ENCODE data around the gene ZNF597.

Gene ZNF597

DNA sequence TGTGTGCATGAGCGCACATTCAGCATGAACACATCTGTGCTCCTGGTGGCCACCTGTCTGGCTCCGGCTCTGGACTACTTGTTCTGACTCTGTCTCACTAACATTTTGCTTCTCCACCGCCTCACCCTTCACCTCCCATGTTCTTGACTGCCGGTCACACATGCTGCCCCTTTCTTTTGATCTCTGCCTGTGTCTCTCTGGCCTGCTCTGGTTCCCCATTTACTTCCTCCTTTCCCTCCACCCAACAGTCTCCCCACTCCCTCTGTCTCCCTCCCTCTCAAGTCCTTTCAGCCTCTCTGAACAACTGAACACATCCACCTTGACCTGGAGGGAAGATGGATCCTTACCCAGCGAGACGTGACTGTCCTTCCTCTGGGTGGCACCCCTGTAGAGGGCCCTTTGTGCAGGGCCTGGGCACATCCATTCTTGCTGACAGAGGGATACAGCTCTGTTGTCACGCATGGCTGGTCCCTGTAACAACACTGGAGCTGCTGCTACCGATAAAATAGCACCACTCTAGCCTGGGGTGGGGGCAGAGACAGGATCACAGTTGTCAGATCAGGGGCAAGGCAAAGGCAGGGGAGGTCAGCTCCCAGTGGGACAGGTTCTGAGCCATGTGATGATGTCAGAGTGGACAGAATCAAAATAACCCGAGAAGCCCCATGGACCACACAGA, 53.5 kb downstream of the ZNF597 start:
- H3K9ac ChIP-seq (ENCODE audit: low read length) = no peak overlapping the region
- peak overlapping the region; percentile 51 for H3K27ac ChIP-seq (ENCODE audit: low read depth, low read length, poor library complexity, severe bottlenecking)
- peaks cover 6% of the 10 kb centered on the region for H3K9me3 ChIP-seq (ENCODE audit: low read length)
- H3K4me2 ChIP-seq (ENCODE audit: low read length) = no peak overlapping the region
- TF ChIP-seq EZH2 (IDR thresholded peaks at IDR 0.05; ENCODE audit: borderline replicate concordance, low read length) = no peak
- TF ChIP-seq, protein P1, sequence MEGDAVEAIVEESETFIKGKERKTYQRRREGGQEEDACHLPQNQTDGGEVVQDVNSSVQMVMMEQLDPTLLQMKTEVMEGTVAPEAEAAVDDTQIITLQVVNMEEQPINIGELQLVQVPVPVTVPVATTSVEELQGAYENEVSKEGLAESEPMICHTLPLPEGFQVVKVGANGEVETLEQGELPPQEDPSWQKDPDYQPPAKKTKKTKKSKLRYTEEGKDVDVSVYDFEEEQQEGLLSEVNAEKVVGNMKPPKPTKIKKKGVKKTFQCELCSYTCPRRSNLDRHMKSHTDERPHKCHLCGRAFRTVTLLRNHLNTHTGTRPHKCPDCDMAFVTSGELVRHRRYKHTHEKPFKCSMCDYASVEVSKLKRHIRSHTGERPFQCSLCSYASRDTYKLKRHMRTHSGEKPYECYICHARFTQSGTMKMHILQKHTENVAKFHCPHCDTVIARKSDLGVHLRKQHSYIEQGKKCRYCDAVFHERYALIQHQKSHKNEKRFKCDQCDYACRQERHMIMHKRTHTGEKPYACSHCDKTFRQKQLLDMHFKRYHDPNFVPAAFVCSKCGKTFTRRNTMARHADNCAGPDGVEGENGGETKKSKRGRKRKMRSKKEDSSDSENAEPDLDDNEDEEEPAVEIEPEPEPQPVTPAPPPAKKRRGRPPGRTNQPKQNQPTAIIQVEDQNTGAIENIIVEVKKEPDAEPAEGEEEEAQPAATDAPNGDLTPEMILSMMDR (IDR thresholded peaks at IDR 0.05; ENCODE audit: low read length) = no peak
- H3K27me3 ChIP-seq (ENCODE audit: insufficient read depth, low read length) = no peaks in the 10 kb centered on the region
- no peaks in the 10 kb centered on the region for H3F3A ChIP-seq (ENCODE audit: insufficient read depth, low read length)
- H3K36me3 ChIP-seq (ENCODE audit: insufficient read depth, low read length) = peaks cover 84% of the 10 kb centered on the region
- H3K9me2 ChIP-seq (ENCODE audit: low read depth, low read length) = no peaks in the 10 kb centered on the region
- no peak overlapping the region for H3K4me3 ChIP-seq (ENCODE audit: low read depth, low read length, poor library complexity, severe bottlenecking)
- no peak overlapping the region for H2AFZ ChIP-seq (ENCODE audit: low read length)
- no peaks in the 10 kb centered on the region for H4K20me1 ChIP-seq (ENCODE audit: insufficient read depth, low read length)
- H3K4me1 ChIP-seq (ENCODE audit: insufficient read depth, low read length, severe bottlenecking) = peaks cover 10% of the 10 kb centered on the region
- H3K79me2 ChIP-seq (ENCODE audit: insufficient read depth, low read length) = no peaks in the 10 kb centered on the region

DNA sequence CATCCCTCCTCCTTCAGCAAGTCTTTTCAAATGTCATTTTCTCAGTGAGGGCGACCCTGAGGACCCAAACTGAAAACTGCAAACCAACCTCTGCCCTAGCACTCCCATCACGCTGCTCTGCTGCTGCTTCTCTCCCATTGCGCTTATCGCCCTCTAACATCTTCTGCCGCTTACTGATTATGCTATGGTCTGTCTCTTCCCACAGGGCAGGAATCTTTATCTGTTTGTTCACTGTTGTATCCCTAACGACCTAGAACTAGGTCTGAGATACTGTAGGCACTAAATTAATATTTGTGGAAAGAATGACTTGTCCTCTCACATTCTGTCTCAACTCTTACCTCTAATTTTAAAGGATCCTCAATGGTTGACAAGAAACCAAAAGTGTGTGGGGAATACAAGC, 55.0 kb downstream of the ZNF597 start:
- Histone ChIP-seq H3K27me3 (ENCODE audit: insufficient read depth, low read length) (no peaks in the 10 kb centered on the region), H3K4me1 (ENCODE audit: insufficient read depth, low read length, severe bottlenecking) (peaks cover 10% of the 10 kb centered on the region), H2AFZ (ENCODE audit: low read length) (no peak overlapping the region), H3K79me2 (ENCODE audit: insufficient read depth, low read length) (no peaks in the 10 kb centered on the region), H3F3A (ENCODE audit: insufficient read depth, low read length) (no peaks in the 10 kb centered on the region), H3K9me2 (ENCODE audit: low read depth, low read length) (no peaks in the 10 kb centered on the region), H3K36me3 (ENCODE audit: insufficient read depth, low read length) (peaks cover 84% of the 10 kb centered on the region), H4K20me1 (ENCODE audit: insufficient read depth, low read length) (no peaks in the 10 kb centered on the region), H3K9me3 (ENCODE audit: low read length) (peaks cover 20% of the 10 kb centered on the region), H3K27ac (ENCODE audit: low read depth, low read length, poor library complexity, severe bottlenecking) (no peak overlapping the region), H3K9ac (ENCODE audit: low read length) (no peak overlapping the region), H3K4me2 (ENCODE audit: low read length) (no peak overlapping the region), H3K4me3 (ENCODE audit: low read depth, low read length, poor library complexity, severe bottlenecking) (no peak overlapping the region)
- no peak for TF ChIP-seq EZH2 (IDR thresholded peaks at IDR 0.05; ENCODE audit: borderline replicate concordance, low read length)
- TF ChIP-seq, protein P1 (IDR thresholded peaks at IDR 0.05; ENCODE audit: low read length) = no peak

DNA sequence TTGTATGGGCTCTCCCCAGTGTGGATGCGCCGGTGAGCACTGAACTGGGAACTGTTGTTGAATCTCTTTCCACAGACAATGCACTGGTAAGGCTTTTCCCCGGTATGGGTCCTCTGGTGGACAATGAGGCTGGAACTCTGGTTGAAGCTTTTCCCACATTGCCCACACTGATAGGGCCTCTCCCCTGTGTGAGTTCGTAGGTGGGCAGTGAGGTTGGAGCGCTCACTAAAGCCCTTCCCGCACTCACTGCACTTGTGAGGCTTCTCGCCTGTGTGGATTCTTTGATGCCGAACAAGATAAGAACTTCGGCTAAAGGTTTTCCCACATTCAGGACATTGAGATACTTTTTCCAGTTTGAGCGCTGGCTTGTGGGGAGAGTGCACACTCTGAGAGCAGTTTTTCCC, 60.3 kb downstream of the ZNF597 start:
- peaks cover 41% of the 10 kb centered on the region for H3K9me3 ChIP-seq (ENCODE audit: low read length)

More for the DNA sequence above, 60.3 kb downstream of the ZNF597 start:
- Histone ChIP-seq H3K9me2 (ENCODE audit: low read depth, low read length) (no peaks in the 10 kb centered on the region), H3K27me3 (ENCODE audit: insufficient read depth, low read length) (no peaks in the 10 kb centered on the region), H3K4me1 (ENCODE audit: insufficient read depth, low read length, severe bottlenecking) (no peaks in the 10 kb centered on the region), H4K20me1 (ENCODE audit: insufficient read depth, low read length) (no peaks in the 10 kb centered on the region), H3K36me3 (ENCODE audit: insufficient read depth, low read length) (peaks cover 61% of the 10 kb centered on the region), H3K4me2 (ENCODE audit: low read length) (no peak overlapping the region), H3K27ac (ENCODE audit: low read depth, low read length, poor library complexity, severe bottlenecking) (no peak overlapping the region), H3K79me2 (ENCODE audit: insufficient read depth, low read length) (no peaks in the 10 kb centered on the region), H2AFZ (ENCODE audit: low read length) (no peak overlapping the region), H3F3A (ENCODE audit: insufficient read depth, low read length) (no peaks in the 10 kb centered on the region), H3K9ac (ENCODE audit: low read length) (no peak overlapping the region), H3K4me3 (ENCODE audit: low read depth, low read length, poor library complexity, severe bottlenecking) (no peak overlapping the region)
- no peak for TF ChIP-seq EZH2 (IDR thresholded peaks at IDR 0.05; ENCODE audit: borderline replicate concordance, low read length)
